ENCODE data around the gene LIN7B. TPM values are rescaled to one million over a fixed set of nuclear protein-coding genes. Genes with fewer than 3 reads are reported as not detected.
A peak's percentile ranks its signal among the peaks of the same experiment; 100 is the strongest.

The LIN7B gene
- total and polyA plus RNA-seq, 9 of the 15 experiments (the other 6 are each of a cell fraction or from before 2014, with no cell fraction given), result 0.89 to 15.7 (median 4.0) TPM

- H3K4me1 ChIP-seq (replicated peaks in 1 of 2; ENCODE audit: control insufficient read depth in 2 of 2, insufficient read depth in 2 of 2, low read length in 2 of 2), result peaks cover 0 to 25% of the 10 kb centered on the region in 2 experiments; a peak in 4 of 5 replicates
- BruUV-seq (replicated peaks), result no TSS peak
These were observed 49.2 kb upstream of the LIN7B start, which contains the start of gene NTF4 for GRCh38 chr19:49064768-49065611. TSS of gene NTF4 (minus strand) at chr19:49064818. CDS start at chr19:49061997, 2,821 bp downstream.

More at GRCh38 chr19:49064768-49065611, 49.2 kb upstream of the LIN7B start, which contains the start of gene NTF4:
- ChIA-PET CTCF (ENCODE audit: low intra/inter-chr PET ratio) (interaction anchor here (0.7 kb wide), 1 partner anchor 148 kb away, joined by 8 read pairs; no protein-coding TSS in a partner anchor), POLR2A (interaction anchor here (0.6 to 1.2 kb wide), 2 partner anchors 99 to 150 kb away, joined by 3 read pairs; partner anchors contain the start of gene FTL)
- Histone ChIP-seq H3K79me2 (ENCODE audit: control insufficient read depth, insufficient read depth, low read length) (no peaks in the 10 kb centered on the region), H3K36me3 (ENCODE audit: control insufficient read depth, insufficient read depth, low read length) (no peaks in the 10 kb centered on the region), H3K27me3 (ENCODE audit: control insufficient read depth in 2 of 2, insufficient read depth in 2 of 2, low read length in 2 of 2) (peaks cover 26 to 61% of the 10 kb centered on the region in 2 experiments; a peak in 4 of 5 replicates), H3K4me3 (no peak within 1 kb of the TSS), H3K9me3 (replicated peaks; ENCODE audit: control insufficient read depth, insufficient read depth, low read depth, low read length) (no peaks in the 10 kb centered on the region), H4K20me1 (replicated peaks; ENCODE audit: control insufficient read depth, insufficient read depth, low read length) (no peaks in the 10 kb centered on the region), H3K9ac (ENCODE audit: insufficient read depth in 1 of 2, low read depth in 2 of 2, low read length in 2 of 2) (peak within 1 kb of the TSS in 1 of 2 experiments; percentile 64; a peak in 2 of 4 replicates), H3K4me2 (ENCODE audit: insufficient read depth, low read length) (no peak within 1 kb of the TSS), H3K9me1 (ENCODE audit: control insufficient read depth, insufficient read depth, low read length) (no peaks in the 10 kb centered on the region), H2AFZ (ENCODE audit: low read depth, low read length) (no peak within 1 kb of the TSS), H3K27ac (ENCODE audit: extremely low read depth, low read depth, low read length) (no peak within 1 kb of the TSS)
- peak; percentile 41 to 74 (median 60) for DNase-seq (ENCODE audit: extremely low read depth in 1 of 4, low spot score in 3 of 4)
- peak; percentile 86 for ATAC-seq
- in situ Hi-C loops (cut with MboI), result no loop called here
- no peak for FAIRE-seq
- 3% methylated on average over 11 of the region's 53 CpGs for WGBS (ENCODE audit: insufficient coverage, low coverage, missing lambda C conversion rate)
- TF ChIP-seq THRA (IDR thresholded peaks at IDR 0.05) (no peak), NELFE (IDR thresholded peaks at IDR 0.05; ENCODE audit: insufficient read depth, insufficient read length) (no peak), ZBTB7A (IDR thresholded peaks at IDR 0.05; ENCODE audit: borderline replicate concordance, control insufficient read depth, low read depth, low read length) (0 out of 2 replicates have a peak, but pooled peaks have one; percentile 20)
- TF ChIP-seq, protein P1, sequence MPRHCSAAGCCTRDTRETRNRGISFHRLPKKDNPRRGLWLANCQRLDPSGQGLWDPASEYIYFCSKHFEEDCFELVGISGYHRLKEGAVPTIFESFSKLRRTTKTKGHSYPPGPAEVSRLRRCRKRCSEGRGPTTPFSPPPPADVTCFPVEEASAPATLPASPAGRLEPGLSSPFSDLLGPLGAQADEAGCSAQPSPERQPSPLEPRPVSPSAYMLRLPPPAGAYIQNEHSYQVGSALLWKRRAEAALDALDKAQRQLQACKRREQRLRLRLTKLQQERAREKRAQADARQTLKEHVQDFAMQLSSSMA (CRISPR knock-in tag; IDR thresholded peaks at IDR 0.05), result no peak
- TF ChIP-seq, protein P2, sequence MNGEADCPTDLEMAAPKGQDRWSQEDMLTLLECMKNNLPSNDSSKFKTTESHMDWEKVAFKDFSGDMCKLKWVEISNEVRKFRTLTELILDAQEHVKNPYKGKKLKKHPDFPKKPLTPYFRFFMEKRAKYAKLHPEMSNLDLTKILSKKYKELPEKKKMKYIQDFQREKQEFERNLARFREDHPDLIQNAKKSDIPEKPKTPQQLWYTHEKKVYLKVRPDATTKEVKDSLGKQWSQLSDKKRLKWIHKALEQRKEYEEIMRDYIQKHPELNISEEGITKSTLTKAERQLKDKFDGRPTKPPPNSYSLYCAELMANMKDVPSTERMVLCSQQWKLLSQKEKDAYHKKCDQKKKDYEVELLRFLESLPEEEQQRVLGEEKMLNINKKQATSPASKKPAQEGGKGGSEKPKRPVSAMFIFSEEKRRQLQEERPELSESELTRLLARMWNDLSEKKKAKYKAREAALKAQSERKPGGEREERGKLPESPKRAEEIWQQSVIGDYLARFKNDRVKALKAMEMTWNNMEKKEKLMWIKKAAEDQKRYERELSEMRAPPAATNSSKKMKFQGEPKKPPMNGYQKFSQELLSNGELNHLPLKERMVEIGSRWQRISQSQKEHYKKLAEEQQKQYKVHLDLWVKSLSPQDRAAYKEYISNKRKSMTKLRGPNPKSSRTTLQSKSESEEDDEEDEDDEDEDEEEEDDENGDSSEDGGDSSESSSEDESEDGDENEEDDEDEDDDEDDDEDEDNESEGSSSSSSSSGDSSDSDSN (IDR thresholded peaks at IDR 0.05; ENCODE audit: borderline replicate concordance in 1 of 2, low read depth in 2 of 2, low read length in 2 of 2), result 0 out of 4 replicates have a peak, but pooled peaks of 1 of the 2 experiments have one; percentile 72
- TF ChIP-seq, protein P3, sequence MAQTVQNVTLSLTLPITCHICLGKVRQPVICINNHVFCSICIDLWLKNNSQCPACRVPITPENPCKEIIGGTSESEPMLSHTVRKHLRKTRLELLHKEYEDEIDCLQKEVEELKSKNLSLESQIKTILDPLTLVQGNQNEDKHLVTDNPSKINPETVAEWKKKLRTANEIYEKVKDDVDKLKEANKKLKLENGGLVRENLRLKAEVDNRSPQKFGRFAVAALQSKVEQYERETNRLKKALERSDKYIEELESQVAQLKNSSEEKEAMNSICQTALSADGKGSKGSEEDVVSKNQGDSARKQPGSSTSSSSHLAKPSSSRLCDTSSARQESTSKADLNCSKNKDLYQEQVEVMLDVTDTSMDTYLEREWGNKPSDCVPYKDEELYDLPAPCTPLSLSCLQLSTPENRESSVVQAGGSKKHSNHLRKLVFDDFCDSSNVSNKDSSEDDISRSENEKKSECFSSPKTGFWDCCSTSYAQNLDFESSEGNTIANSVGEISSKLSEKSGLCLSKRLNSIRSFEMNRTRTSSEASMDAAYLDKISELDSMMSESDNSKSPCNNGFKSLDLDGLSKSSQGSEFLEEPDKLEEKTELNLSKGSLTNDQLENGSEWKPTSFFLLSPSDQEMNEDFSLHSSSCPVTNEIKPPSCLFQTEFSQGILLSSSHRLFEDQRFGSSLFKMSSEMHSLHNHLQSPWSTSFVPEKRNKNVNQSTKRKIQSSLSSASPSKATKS (CRISPR knock-in tag; IDR thresholded peaks at IDR 0.05), result no peak
- TF ChIP-seq, protein P4, sequence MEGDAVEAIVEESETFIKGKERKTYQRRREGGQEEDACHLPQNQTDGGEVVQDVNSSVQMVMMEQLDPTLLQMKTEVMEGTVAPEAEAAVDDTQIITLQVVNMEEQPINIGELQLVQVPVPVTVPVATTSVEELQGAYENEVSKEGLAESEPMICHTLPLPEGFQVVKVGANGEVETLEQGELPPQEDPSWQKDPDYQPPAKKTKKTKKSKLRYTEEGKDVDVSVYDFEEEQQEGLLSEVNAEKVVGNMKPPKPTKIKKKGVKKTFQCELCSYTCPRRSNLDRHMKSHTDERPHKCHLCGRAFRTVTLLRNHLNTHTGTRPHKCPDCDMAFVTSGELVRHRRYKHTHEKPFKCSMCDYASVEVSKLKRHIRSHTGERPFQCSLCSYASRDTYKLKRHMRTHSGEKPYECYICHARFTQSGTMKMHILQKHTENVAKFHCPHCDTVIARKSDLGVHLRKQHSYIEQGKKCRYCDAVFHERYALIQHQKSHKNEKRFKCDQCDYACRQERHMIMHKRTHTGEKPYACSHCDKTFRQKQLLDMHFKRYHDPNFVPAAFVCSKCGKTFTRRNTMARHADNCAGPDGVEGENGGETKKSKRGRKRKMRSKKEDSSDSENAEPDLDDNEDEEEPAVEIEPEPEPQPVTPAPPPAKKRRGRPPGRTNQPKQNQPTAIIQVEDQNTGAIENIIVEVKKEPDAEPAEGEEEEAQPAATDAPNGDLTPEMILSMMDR (IDR thresholded peaks at IDR 0.05 in 2 of 3, conservative IDR thresholded peaks at IDR 0.05 in 1 of 3; ENCODE audit: insufficient read depth in 2 of 3, low read depth in 1 of 3, low read length in 3 of 3), result peak in 1 of 3 experiments; percentile 16; a peak in 1 of 6 replicates
- intact Hi-C loops (cut with micrococcal nuclease), result no loop called here
